IPS DF 4.7 (cell line): ENCODE results near the gene CBL.

Experiments used
- DNase-seq: peaks from one replicate; pipeline ENCODE4 v3.0.0-alpha.2; 2013; ENCODE audit warnings: low spot score; ENCODE audit errors: extremely low read depth

CBL gene

DNA sequence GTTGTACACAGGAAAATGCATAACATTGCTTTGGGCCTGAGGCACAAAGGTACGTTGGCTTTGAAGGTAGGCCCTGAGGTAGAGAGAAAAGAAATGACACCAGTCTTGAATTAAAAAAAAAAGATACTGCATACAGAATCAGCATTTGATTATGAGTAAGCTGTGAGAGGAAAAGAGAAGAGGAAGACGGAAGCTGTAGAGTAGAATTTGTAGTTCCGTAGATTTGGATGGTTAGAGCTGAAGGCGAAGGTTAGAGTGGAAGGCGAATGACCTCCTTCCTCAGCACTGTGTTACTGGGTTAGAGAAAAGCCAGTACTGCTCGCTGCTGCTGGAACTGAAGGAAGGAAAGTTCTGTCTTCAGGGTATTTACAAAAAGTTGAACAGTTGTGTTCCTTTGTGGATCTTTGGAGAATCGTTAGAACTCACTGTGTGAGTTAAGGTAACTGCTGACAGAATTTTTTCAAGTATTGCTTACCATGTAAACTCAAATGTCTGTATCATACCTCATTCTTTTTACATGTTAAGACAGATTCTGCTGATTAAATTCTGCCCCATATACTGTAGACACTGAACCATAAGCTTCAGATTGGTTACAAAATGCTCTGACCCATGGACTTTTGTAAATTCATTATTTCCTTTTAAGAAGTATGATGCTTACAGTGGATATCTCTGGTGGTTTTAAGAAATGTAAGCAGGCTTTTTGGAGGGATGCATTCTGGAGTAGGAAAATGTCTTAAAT, 60.5 kb downstream of the CBL start:
- no peak for DNase-seq

- DNase-seq: no peak
Measured at GRCh38 chr11:119267645-119268044, 61.5 kb downstream of the CBL start.

- DNase-seq: no peak
Measured at GRCh38 chr11:119273721-119274120, 67.6 kb downstream of the CBL start.

GRCh38 chr11:119277660-119278059, 71.5 kb downstream of the CBL start:
- DNase-seq: no peak

DNA sequence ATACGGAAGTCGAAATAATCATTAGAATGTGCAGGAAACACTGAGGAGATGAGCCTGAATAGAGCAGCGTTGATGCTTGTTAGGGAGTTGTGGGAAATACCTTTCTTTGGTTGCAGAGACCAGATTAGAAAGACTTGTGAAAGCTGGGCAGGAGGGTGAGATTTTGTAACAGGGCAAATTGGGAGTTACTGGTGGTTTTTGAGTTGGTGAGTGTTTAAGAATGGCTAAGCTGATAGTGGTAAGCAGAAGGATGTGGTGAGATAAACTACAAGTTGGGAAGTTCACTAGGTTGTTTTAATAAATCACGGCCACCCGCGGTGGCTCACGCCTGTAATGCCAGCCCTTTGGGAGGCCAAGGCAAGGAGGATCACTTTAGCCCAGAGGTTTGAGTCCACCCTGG, 76.4 kb downstream of the CBL start:
- no peak for DNase-seq

GRCh38 chr11:119284344-119285157, 78.4 kb downstream of the CBL start:
- peak; percentile 5 for DNase-seq

- DNase-seq: no peak
Measured at GRCh38 chr11:119285431-119285830, 79.3 kb downstream of the CBL start.

GRCh38 chr11:119288219-119288618, 82.1 kb downstream of the CBL start:
- DNase-seq: no peak

- no peak for DNase-seq
Measured at GRCh38 chr11:119290894-119291497, 84.9 kb downstream of the CBL start.

- no peak for DNase-seq
Measured at GRCh38 chr11:119293461-119293860, 87.3 kb downstream of the CBL start.

GRCh38 chr11:119295178-119295577, 89.0 kb downstream of the CBL start:
- DNase-seq: no peak

DNA sequence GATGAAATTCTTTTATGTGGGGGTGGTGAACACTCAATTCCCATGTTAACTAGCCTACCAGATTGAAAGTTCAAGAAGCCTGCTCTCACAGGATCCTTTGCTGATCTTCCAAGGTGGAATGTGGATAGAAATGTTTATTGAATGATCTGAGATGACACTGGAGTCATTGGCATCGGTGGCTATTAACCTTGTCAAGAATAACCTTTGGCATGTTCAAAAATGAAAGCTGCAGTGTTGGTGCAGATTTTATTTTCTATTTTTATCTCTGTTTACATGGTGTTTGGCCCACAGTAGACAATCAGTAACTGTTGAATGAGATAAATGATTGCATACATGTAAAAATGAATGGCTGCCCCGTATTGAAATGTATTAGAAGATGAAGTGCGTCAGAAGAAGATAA, 91.8 kb downstream of the CBL start:
- no peak for DNase-seq

DNA sequence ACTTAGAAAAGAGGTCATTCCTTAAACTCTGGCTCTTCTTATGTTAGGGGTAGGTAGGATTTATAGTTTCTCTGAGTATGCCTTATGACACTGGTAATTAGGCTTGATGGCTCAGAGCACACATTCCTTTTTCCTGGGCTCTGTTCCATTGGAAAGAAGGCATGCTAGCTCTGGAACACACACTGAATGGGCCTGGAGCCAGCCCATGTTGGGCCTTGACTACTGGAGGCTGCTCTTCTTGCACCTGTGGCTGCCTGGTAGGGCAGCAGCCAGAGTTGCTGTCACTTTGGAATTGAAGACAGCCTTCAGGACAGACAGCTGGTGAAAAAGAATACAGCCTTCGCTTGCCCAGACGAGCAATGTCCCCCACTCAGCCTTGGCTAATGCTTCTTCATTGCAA, 92.6 kb downstream of the CBL start:
- DNase-seq: no peak

GRCh38 chr11:119299416-119299815, 93.3 kb downstream of the CBL start:
- no peak for DNase-seq

DNA sequence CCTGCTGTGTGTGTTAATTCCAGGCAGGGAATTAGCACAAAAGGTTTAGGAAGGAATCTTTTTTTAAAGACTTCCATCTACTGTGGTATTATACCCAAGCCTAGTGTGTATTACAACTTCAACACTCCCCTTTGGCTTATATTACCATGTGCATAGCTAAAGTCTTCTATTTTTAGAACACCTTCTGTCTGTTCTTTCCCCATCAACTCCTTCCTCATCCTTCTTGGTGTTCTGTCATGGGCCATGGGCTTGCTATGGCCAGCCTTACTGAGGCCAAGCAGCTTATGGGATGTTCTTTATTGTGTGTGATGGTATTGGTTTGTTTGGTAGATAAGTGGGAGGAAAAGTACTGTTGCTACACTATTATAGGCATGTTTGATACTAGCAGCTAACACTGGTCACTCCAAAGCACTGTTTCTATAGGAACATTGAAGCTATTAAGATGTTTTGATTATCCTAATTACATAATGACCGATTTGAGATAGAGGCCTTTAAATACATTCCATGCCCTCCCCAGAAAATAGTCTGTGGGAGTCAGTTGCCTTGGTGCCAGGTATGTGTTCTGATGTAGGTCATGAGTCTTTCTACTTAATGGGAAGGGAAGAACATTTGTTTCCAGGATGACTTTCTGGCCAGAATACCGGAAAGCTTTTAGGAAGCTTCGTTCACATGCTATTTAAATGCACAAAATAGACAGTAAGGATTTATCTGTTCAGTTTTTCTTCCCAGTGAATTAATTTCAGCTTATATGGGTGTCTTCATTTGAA, 94.2 kb downstream of the CBL start:
- DNase-seq: no peak

DNA sequence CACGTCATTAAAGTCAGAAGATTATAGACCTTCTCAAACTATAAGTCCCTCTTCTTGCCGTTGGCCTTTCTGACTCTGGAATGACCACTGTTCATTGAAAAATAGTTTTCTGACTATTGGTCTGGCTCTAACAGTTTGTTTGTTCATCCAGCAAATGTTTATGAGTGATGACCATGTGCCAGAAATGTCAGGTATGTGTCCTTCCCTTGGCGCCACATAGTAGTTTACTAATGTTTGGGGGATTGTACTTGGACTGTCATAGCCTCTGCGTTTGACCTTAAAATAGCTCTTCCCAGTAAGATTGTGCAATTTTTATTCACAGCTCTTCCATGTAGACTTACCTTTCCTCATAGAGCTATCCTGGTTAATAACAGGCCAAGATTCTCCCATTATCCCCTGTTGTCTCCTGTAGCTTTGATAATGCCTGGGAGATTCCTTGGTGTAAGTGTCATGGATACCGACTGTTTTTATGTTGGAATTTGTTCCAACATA, 97.1 kb downstream of the CBL start:
- DNase-seq: no peak

DNA sequence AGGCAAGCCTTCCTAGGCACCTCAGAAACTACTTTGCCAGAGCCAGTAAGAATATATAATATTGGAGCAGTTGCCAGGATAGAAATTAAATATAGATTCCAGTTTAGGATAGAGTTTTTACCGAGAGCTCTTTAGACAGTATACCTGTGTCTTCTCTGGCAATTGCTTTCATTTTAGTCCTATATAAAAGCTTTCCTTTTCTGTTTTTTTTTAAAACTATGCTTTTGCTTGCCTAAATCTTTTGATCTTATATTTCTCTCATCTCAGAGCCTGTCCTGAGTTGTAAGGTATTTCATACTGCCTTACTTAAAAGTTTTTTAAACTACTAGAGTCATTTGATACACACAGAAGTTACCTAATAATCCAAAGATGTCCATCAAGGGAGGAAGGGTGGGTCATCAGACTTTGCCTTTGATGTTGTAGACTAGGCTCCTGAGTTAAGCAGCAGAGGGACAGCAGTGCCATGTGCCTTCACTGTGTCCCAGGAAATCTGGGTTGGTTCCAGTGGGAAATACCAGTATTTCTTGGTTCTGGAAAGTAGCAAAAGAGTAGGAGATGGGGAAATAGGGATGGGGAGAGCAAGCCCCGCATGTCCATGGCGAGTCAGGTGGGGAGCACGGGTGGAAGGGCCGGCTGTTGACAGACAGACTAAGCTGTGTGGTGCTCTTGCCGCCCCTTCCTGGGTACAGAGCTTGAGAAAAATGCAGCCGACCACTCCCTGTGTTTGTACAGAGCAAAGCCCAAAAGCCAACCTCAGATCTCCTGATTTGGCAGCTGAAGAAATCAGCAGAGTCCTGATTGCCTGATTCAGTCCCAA, 99.6 kb downstream of the CBL start:
- DNase-seq: no peak

GRCh38 chr11:119306373-119306890, 100.3 kb downstream of the CBL start:
- DNase-seq: no peak

DNA sequence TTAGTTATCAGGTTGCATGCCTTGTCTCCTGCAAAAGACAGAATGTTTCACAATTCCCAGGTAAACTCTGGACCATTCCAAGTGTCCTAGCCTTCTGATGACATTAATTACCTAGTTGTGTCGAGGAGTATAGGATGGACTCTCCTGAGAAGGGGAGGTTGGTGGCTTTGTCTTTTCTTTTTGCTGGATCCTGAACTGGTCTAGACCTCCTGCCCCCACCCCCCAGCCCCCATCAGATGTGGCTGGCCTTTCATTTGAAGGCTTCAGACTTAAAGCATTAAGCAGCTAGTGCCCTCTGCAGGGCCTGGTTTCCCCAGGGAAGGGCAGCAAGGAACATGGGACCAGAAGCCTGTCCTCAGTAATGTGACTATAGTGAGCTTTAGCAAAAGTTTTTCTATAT, 101.1 kb downstream of the CBL start:
- no peak for DNase-seq

DNA sequence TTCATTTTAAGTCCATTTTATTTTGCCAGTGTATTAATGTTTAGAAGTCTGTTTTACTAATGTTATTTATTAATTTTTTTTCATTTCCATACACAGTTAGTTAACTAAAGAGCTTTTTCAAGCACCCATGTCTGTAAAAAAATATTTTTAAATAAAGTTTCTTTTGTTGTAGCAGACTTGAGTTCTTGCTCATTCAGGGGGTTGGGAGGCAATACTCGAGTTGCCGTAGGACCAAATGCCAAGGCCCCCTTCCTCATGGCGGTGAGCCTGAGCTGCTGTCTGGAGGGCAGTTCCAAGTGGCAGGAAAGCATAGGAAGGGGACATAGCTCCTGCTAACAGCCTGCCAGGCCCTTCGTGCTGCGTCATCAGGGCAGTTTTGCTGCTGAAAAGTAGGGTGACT, 101.8 kb downstream of the CBL start:
- DNase-seq: no peak
